ENCODE data around the gene UPB1.

UPB1 gene

DNA sequence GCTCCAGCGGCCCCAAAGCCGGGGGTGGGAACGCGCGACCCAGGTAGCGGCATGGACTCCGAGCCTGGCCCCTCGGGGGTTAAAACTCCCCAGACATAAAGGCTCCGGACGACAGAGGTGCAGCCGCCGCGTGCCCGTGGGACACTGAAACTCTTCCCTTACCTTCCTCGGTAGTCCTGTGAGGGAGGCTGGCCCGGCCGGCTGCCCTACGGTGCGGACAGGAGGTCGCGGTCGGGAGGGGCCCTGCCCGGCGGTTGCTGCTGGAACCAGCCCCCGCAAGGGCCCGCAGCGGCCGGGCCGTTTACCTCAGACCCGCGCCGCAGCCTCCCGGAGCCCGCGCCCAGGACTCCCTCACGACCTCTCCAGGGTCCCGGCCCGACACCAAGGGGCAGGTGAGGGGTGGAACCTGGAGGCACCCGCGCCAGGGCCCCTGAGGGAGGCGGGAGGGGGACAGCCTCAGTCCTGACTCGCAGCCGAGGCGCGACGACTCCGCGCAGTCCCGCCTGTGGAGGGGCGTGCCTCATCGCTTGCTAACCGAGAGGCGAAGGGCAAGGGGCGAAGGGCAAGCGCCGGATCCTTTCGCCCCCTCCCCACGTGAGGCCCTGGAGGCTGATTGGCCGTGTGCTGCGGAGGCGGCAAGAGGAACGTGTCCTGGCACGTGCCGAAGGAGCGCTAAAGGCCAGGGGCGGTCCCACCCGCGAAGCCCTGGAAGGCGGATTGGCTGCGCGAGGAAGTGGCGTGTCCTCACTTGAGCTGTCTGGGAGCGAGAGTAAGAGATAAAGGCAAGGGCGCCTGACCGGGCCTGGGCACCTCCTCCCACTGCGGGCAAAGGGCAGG, at the start of gene UPB1:
Gene UPB1 (plus strand): TSS at position 805 of the 837 bp plus-strand sequence. CDS start 72 bp downstream, outside the sequence.
- in situ Hi-C loops (cut with MboI; ENCODE audit: low sequenced_read_pairs), result no loop called here

DNA sequence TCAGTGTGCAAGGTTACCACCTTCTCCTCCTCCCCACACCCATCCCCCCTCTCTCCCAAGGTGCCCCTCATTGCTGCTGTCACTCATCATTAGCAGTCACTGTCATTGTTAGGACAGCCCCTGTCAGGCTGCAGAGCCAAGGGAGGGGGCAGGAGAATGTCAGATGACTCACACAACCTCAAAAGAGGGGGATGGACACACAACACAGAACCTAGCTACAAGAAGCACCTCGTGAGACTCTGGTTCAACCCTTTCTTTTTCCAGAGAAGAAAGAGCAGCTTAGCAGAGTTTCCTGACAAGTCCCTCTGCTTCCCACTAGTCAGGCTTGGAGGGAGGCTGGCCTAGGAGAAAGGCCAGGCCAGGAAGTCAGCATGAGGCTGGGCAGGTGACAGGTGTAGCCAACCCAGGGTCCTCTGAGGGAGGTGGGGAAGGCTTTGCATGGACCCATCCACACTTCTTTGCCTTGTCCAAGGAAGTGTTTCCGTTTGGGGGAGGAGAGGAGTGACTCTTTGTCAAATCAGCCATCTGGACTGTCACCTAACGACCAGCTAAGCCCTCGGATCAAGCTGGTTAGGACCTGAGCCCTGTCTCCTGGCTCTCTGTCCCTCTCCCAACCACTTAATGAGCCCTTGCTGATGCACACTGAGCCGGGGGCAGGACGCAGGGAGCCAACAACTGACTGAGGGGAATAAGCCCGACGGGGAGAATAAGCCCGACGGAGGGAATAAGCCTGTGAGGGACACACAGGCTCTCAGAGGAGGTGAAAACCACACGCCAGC, 49.5 kb upstream of the UPB1 start:
- in situ Hi-C loops (cut with MboI; ENCODE audit: low sequenced_read_pairs), result no loop called here

DNA sequence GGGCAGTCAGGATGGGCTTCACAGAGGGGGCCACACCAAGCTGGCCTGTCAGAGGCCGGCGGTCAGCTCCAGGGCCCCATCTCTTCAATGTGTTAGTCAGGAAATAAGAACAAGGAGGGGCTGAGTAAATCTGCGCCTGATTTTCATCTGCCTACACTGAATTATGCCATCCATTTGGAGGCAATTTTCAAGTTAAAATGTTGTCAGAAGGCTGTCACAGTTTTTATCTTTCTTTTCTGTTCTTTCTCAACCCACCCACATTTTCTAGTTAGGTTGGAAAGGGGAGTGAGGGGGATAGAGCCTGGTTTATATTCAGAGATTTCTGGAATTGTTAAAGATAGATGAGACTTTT, 48.9 kb upstream of the UPB1 start:
- in situ Hi-C loops (cut with MboI; ENCODE audit: low sequenced_read_pairs), result no loop called here

DNA sequence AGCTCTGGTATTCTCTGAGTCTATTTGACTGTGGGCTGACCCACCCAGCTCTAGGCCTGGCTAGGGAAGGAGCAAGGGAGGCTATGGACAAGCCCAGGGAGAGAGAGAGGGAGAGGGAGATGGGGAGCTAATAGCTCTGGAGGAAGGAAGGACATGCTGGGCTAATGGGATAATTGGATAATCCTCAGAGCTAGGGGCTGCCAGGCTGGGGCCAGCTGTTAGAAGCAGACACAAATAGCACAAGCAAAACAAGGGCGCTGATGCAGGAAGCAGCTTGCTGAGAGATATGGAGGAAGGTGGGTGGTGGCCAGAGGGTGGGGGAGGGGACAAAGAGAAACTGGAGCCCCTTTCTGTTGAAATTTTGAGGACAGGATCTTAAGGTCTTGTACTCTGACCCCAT, 44.5 kb upstream of the UPB1 start:
- in situ Hi-C loops (cut with MboI; ENCODE audit: low sequenced_read_pairs), result no loop called here

DNA sequence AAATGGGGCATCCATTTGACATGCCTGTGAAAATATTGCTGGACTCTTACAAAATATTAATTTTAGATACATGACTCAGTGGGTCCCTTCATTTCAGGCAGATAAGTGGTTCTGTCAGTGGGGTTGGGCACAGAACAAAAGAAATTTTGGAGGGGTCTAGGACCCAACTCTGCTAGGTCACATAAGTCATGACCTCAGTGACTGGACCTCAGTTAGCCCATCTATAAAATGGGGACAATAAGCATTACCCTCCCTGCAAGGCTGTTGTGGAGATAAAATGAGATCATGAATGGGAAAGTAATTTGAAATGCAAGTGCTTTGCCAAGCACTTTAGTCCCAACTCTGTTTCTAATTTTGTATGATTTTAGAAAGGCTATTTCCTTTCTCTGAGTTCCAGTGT, 44.0 kb upstream of the UPB1 start:
- in situ Hi-C loops (cut with MboI; ENCODE audit: low sequenced_read_pairs), result no loop called here

DNA sequence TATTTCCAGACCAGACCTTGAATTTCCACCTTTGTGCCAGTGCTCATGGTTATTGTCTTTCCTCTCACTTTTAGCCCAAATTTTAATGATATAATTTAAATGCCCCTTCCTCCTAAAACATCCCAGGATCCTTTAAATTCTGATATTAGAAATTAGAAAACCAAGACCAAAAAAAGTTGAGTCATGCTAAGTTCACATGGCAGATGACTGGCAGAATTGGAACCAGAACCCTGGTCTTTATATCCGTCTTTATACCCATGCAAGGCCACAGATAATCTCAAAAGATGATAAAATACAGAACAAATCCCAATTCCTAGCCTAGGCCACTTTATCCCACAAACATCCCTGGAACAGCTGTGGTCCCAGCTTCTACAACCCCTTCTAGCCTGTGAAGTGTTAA, 41.3 kb upstream of the UPB1 start:
- in situ Hi-C loops (cut with MboI; ENCODE audit: low sequenced_read_pairs), result no loop called here

DNA sequence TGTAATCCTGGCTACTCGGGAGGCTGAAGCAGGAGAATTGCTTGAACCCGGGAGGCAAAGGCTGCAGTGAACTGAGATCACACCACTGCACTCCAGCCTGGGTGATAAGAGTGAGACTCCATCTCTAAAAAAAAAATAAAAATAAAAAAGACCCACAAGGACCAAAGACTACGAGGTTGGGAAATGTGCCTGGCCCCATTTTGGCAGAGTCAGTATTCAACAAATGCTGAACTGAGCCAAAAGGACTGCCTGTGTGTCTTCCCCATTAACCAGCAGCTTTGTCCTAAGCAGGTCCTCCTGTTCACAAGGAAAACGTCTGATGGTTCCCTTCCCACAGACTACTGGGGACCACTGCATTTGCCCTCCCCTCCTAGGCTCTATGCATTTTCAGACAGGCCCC, 40.1 kb upstream of the UPB1 start:
- in situ Hi-C loops (cut with MboI; ENCODE audit: low sequenced_read_pairs), result no loop called here

DNA sequence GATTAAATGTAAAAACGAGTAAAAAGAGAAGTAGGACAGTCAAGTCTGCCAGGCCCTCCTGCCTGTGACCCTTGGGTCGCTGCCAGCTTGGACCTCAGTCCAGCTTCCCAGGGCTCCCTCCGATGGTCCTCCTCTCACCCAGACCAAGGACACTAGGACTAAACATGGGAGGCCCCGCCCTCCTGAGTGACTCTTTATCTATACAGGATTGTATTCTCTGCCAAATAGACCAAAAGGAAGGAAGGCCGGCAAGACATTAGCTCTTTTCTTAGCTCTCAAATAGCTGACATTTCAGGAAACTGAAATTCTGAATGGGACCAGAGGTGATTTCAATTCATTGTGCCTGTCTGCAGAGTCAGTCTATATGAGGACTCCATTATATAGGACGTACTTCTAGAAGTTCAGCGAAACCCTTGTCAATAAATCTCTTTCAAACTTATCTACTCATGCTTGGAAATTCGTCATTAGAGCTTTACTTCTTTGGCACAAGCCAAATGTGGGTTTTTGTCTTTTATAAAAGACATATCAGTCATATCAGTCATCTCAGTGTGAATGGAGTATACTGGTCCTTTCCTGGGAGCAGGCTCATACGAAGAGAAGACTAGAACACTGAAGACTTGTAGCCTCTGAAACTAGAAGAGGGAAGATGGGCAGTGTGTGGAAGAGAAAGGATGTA, 39.2 kb upstream of the UPB1 start:
- in situ Hi-C loops (cut with MboI; ENCODE audit: low sequenced_read_pairs), result no loop called here

DNA sequence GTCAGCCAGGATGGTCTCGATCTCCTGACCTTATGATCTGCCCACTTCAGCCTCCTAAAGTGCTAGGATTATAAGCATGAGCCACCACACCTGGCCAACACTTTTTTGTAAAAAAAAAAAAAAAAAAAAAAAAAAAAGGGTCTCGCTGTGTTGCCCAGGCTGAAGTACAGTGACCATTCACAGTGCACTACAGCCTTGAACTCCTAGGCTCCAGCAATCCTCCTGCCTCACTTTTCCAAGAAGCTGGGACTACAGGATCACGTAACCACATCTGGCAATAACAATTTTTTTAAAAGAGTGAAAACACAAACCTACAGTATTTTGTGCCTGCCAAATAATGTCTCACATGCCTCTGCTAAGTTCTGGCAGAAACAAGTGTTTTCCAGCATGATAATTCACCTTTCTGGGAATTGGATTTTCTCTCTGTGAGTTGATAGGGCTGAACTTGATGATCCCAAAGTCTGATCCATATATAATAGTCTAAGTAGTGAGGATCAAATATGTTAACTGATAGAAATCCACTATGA, 37.2 kb upstream of the UPB1 start:
- in situ Hi-C loops (cut with MboI; ENCODE audit: low sequenced_read_pairs), result no loop called here

DNA sequence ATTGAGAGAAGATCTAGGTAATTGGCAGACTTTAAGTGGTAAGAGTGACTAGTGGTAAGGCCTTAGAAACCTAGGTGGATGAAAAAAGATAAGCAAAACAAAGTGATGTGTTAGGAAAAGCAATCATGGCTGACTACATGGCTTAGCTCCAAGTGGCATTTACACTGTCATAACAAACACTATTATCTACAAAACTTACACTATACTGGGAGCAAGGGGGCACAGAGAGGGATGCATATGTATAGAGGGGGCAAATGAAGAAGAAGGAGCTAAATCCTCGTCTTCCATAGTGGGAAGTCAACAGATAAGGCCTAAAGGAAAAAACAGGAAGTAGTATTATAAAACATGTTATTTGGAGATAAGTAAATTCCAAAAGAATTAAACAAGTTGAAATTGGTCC, 35.2 kb upstream of the UPB1 start:
- in situ Hi-C loops (cut with MboI; ENCODE audit: low sequenced_read_pairs), result no loop called here

DNA sequence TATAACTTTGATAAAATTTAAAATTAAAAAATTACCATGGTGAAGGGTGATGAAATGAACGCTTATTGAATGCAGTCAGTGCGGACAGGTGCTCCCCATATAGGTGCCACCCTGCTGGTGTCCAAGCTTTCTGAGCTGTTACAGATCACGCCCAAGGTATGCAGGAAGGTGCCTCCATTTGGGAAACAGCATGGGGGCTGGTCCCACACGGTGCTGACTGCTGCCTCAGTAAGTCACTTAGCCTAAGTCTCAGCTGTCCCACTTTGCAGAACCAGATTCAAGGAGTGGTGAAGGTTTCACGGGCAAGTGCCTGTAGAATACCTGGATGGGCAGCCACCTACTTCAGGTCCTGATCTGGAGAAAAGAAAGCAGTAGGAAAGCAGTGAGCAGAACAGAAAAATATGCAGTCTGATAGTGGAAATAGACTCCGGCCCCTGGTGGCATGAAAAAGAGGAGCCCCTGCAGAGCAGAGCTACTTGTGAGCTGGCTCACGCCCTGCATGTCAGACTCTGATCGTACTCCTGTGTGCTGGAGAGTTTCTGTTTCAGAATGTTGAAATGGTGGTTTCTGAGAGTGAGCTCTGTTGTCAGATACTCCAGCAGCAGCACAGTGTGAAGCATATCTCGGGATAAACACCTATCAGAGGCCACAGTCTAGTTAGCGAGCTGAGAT, 34.6 kb upstream of the UPB1 start:
- in situ Hi-C loops (cut with MboI; ENCODE audit: low sequenced_read_pairs), result no loop called here

DNA sequence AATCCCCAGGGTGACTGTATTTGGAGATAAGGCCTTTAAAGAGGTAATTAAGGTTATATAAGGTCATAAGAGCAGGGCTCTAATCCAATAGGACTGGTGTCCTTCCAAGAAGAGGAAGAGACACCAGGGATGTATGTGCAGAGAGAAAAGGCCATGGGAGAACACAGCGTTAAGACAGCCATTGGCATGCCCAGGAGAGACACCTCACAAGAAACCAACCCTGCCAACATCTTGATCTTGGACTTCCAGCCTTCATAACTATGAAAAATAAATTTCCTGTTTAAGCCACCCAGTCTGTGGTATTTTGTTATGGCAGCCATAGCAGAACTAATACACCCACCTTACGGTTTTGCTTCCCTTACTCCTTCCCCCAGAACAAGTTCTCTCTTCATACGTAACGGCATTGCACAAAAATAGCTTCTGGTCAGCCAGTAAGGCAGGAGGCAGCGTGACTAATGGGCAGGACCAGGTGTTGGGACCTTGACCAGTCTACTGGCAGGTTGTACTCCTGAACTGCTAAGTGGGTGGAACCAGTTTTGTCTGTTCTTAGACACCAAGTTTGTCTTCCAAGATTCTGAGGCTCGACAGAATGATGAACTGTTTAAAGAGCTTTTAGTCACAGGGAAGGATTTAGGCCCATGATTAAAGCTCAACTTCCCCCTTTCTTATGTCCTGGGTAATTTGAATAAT, 31.9 kb upstream of the UPB1 start:
- in situ Hi-C loops (cut with MboI; ENCODE audit: low sequenced_read_pairs), result no loop called here

DNA sequence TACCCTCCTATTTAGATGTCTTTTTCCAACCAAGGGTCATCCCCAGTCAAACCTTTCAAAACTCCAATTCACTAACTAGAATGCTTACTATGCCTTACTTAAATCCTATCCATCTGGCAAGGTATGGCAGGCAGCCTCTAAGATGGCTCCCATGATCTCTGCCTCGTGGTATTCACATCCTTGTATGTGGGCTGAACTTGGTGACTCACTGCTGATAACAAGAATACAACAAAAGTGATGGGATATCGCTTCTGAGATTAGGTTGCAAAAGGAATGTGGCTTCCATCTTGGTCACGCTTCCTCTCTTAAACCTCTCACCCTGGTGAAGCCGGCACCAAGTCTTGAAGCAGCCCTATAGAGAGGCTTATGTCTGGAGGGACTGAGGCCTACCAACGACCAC, 29.6 kb upstream of the UPB1 start:
- in situ Hi-C loops (cut with MboI; ENCODE audit: low sequenced_read_pairs), result no loop called here

DNA sequence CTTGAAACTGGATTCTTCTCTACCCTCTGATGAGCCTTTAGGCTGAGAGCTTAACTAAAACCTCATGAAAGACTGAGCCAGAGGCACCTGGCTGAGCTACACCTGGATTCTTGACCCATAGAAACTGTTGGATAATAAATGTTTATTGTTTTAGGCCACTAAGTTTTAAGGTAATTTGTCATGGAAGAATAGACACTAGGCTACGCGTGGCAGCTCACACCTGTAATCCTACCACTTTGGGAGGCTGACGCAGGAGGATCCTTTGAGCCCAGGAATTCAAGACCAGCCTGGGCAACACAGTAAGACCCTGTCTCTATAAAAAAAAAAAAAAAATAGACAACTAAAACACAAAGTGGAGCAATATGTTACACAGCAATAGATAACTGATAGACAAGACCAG, 29.2 kb upstream of the UPB1 start:
- in situ Hi-C loops (cut with MboI; ENCODE audit: low sequenced_read_pairs), result no loop called here

DNA sequence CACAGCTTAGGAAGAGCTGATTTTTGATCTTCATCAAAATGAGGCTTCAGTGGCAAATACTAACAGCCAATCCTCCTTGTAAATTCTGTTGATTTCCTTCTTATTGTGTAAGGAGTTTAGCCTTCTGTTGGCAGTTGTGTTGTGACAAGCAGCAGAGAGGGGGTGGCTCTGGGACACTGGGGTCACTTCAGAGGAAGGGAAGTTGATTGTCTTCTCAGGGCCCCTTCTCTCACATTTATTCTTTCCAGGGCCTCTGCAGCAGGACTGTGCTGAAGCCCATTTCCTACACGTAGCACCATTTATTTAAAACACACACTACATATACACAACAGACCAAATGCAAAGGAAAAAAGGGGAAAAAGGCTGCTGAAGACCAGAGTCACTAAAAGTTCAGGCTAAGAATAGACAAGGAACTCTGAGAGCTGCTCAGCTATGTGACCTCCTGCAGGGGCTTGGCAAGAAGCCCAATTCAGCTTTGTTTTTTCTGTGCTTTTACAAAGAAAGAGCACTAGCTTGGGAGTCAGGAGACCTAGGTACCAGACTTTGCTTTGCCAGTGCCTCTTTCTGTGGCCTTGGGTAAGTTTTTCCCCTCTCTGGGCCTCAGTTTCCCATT, 28.3 kb upstream of the UPB1 start:
- in situ Hi-C loops (cut with MboI; ENCODE audit: low sequenced_read_pairs), result no loop called here

DNA sequence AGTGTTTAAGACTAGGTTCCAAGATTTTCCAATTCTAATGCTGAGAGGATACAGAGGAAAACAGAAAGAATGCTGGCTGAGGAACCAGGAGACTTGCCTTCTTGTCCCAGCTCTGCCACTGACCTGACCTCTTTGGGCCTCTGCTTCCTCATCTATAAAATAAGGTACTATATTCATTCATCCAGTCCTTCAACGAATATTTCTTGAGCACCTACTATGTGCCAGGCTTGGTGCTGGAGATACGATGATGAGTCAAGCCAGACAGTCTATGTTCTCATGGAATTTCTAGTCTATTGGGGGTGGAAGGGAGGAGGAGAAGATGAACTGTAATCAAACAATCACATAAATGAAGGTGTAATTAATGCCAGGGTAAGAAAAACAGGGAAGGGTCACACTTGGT, 27.8 kb upstream of the UPB1 start:
- in situ Hi-C loops (cut with MboI; ENCODE audit: low sequenced_read_pairs), result no loop called here

DNA sequence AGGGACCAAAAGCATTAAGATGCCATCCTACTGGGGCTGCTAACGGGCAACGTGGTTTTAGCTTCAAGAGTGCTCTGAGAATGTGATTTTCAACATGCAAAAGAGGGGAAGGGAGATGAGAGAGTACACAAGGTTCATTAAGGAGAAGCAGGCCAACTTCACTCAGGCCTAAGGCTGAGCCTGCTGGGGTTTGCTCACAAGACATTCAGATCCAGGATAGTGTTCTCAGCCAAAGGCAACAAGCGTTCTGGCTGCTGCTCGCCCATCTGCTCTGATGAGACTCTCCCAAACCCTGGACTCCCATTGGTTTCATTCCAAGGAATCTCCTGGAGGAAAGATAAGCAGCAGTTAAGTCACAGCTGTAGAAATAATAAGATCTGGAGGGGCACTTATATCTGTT, 23.6 kb upstream of the UPB1 start:
- in situ Hi-C loops (cut with MboI; ENCODE audit: low sequenced_read_pairs), result no loop called here

DNA sequence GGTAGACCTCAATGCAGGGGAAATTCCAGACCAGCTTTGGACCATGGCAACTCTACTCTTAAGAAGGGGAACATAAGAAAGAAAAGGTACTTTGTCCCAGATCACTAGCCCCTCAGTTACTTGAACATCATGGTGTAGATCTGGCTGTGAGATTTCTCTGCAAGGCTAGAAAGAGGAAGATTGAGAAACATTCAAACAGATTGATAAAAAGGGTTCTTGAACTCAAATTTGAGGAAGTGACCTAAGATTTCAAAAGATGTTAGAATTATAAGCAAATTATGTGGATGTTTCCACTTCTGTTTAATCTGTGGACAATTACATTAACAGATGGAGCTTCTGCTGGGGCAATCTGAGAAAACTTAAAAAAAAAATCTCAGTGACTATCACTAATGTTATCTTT, 21.8 kb upstream of the UPB1 start:
- in situ Hi-C loops (cut with MboI; ENCODE audit: low sequenced_read_pairs), result no loop called here

DNA sequence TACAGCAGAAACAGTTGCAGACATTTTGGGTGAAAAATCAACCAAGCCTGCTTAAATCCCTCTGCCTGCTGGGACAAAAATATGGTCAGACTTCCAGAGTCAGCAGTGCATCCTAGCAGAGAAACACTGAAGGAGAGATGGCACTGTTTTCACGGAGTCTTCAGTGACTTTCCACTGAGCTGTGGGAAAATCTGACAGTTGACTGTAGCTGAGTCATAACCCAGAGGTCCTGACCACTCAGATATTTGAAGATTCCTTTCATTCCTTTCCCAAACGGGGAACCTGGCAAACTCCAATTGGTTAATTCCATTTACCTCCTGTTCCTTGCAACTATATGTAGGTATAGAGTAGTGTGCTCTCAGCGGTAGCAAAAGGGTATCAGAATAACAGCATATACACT, 20.9 kb upstream of the UPB1 start:
- in situ Hi-C loops (cut with MboI; ENCODE audit: low sequenced_read_pairs), result no loop called here

DNA sequence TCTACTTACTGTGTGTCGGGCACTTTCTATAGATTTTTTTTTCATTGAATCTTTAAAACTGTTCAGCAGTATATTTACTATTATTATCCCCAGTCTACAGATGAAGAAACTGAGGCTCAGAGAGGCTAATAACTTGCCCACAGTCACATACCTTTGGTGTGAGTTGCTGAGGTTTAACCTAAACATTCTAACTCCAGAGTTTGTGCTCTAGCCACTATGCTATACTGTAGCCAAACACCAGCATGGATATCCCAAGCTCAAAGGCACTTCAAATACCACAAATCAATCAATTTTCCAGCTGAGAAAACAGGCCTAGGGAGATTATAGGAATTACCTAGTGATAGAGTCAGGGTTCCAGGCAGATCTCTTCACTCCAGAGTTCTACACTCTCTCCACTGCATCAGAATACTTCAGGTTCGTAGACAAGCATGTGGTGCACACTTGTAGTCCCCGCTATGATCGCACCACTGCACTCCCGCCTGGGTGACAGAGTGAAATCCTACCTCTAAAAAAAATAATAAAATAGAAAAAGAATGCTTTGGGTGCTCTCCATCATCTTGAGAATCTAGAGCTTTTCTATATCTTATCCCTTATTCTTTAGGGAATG, 20.4 kb upstream of the UPB1 start:
- in situ Hi-C loops (cut with MboI; ENCODE audit: low sequenced_read_pairs), result no loop called here

Measured in HL-60/S4 treated with retinoic acid at 250 ng/mL for 4 days and 3 days (cell line).